Spleen (tissue), 11 donors: ENCODE results near the gene CRKL. TPM values are rescaled to one million over a fixed set of nuclear protein-coding genes. Genes with fewer than 3 reads are reported as not detected.

ENCODE experiments used
- DNase-seq: peaks from one replicate; pipeline ENCODE4 v3.0.0-alpha.2; 2020
- H3K27ac ChIP-seq, 8 donors: fragments of 200-600 bp; sonication (generic) in 7 of 8; 1 replicate in 4 of 8; 2 replicates in 4 of 8; pipeline versions ENCODE4 v1.5.0 to v1.8.0; 2016 to 2021; ENCODE audit warnings: inconsistent platforms in 4 of 8, mild to moderate bottlenecking in 4 of 8, moderate library complexity in 1 of 8
- H3K27me3 ChIP-seq, 7 donors: fragments of 200-600 bp; sonication (generic) in 6 of 7; replicated peaks in 1 of 7; 1 replicate in 4 of 7; 2 replicates in 3 of 7; pipeline versions ENCODE4 v1.5.0 to v1.8.0; 2016 to 2021; ENCODE audit warnings: inconsistent platforms in 3 of 7, mild to moderate bottlenecking in 1 of 7
- H3K36me3 ChIP-seq, 6 donors: fragments of 200-600 bp; sonication (generic) in 5 of 6; 1 replicate in 4 of 6; 2 replicates in 2 of 6; pipeline versions ENCODE4 v1.5.0 to v1.8.0; 2016 to 2021; ENCODE audit warnings: inconsistent platforms in 2 of 6
- H3K4me1 ChIP-seq, 6 donors: fragments of 200-600 bp; sonication (generic) in 5 of 6; 1 replicate in 3 of 6; 2 replicates in 3 of 6; pipeline versions ENCODE4 v1.5.0 to v1.8.0; 2016 to 2021; ENCODE audit warnings: inconsistent platforms in 3 of 6
- H3K4me3 ChIP-seq, 8 donors: fragments of 200-600 bp; sonication (generic) in 7 of 8; 1 replicate in 4 of 8; 2 replicates in 4 of 8; pipeline versions ENCODE4 v1.5.0 to v1.8.0; 2016 to 2021; ENCODE audit warnings: inconsistent platforms in 4 of 8, mild to moderate bottlenecking in 4 of 8, moderate library complexity in 2 of 8
- H3K9me3 ChIP-seq, 8 donors: fragments of 200-600 bp; sonication (generic) in 7 of 8; 1 replicate in 4 of 8; 2 replicates in 4 of 8; pipeline versions ENCODE4 v1.5.0 to v1.8.0; 2016 to 2021; ENCODE audit warnings: inconsistent platforms in 4 of 8
- CTCF ChIP-seq, 11 experiments: fragments of 200-600 bp in 7 of 11; fragments of 450-650 bp in 4 of 11; sonication (generic) in 4 of 11; IDR thresholded peaks in 8 of 11; conservative IDR thresholded peaks in 3 of 11; 1 replicate in 7 of 11; 2 replicates in 4 of 11; pipeline versions ENCODE4 v1.4.0 to v1.8.0; 2016 to 2021; ENCODE audit warnings: antibody characterized with exemption in 11 of 11, inconsistent platforms in 4 of 11, mild to moderate bottlenecking in 1 of 11
- POLR2A ChIP-seq, 3 donors: fragments of 450-650 bp; IDR thresholded peaks; one replicate each; pipeline ENCODE4 v1.5.1; 2017; ENCODE audit warnings: antibody characterized with exemption in 3 of 3, mild to moderate bottlenecking in 1 of 3
- POLR2AphosphoS5 ChIP-seq, 3 donors: sonication (generic); formaldehyde crosslinking; IDR thresholded peaks; one replicate each; pipeline ENCODE4 v1.5.1; 2017; ENCODE audit warnings: antibody characterized with exemption in 3 of 3
- WGBS, 5 donors: extraction: QIAGEN DNeasy Blood & Tissue Kit in 3 of 5; methylation state at CpG; one replicate each; pipeline versions ENCODE4 v1.1.5 to v1.1.7; 2013 to 2018; 5-methylcytosine and 5-hydroxymethylcytosine counted together
- intact Hi-C: fragments of 100-400 bp; cut with DNase I; formaldehyde crosslinking; loops from one replicate; pipeline ENCODE4 v1.15.0; 2023; ENCODE audit warnings: low total_unique reads
- polyA plus RNA-seq, 3 donors: library from polyadenylated mRNA; stranded (reverse); fragments of 200-250 nt; gene quantifications; one replicate each; pipeline ENCODE4 v1.2.1, GENCODE V29; 2013
- total RNA-seq, 7 donors: library from RNA; depleted of rRNA in 3 of 7; stranded (reverse); fragments of >200 nt in 3 of 7; fragmentation: NEBNext Ultra II Directional in 4 of 7; extraction: Animal tissue kit (Norgen Biotek cat#: 25700) in 4 of 7; gene quantifications; one replicate each; pipeline versions ENCODE4 v1.1.0 to v1.2.1, GENCODE V29; 2016 to 2021
- donor health status: healthy with polysubstance abuse.
- donor health status: DM: no; HTN: no; CAD: no; lungs with moderate emphysema.
- donor health status: DM: no; HTN: no; CAD: no.
- donor health status: Bipolar disorder and iron deficiency.
- donor health status: healthy.
- donor health status: DM: no; HTN: no; CAD: no.
- donor health status: DM: yes; HTN: yes; CAD: no.

Gene CRKL
- total and polyA plus RNA-seq, 10 donors, result 11.5 to 65.3 (median 57.4) TPM

GRCh38 chr22:20920881-20921203, 3.6 kb downstream of the CRKL start:
- intact Hi-C loops, result no loop called here
- WGBS, 5 donors, result 43 to 69% (median 61%) methylated on average over 3 of the region's 3 CpGs

GRCh38 chr22:20922141-20922751, 5.0 kb downstream of the CRKL start:
- peaks cover 0 to 19% (median 0%) of the 10 kb centered on the region in 6 donors for H3K36me3 ChIP-seq
- intact Hi-C loops, result no loop called here
- 79 to 92% (median 82%) methylated on average over 3 of the region's 3 CpGs for WGBS, 5 donors

More at GRCh38 chr22:20920881-20921203, 3.6 kb downstream of the CRKL start:
- no peak for TF ChIP-seq POLR2AphosphoS5 (IDR thresholded peaks at IDR 0.05)
- no peak for TF ChIP-seq POLR2A (IDR thresholded peaks at IDR 0.05)
- no peak for TF ChIP-seq CTCF (IDR thresholded peaks at IDR 0.05 in 8 of 11, conservative IDR thresholded peaks at IDR 0.05 in 3 of 11)
- Histone ChIP-seq H3K4me1 (peaks cover 34 to 86% (median 75%) of the 10 kb centered on the region in 6 donors), H3K9me3 (no peaks in the 10 kb centered on the region), H3K36me3 (peaks cover 0 to 19% (median 0%) of the 10 kb centered on the region in 6 donors), H3K27me3 (no peaks in the 10 kb centered on the region), H3K27ac (peak overlapping the region in 2 of 8 donors; percentile 9 to 16), H3K4me3 (peak overlapping the region in 7 of 8 donors; percentile 93 to 100 (median 97))
- no peak for DNase-seq

GRCh38 chr22:20926243-20926642, 9.0 kb downstream of the CRKL start:
- intact Hi-C loops, result no loop called here
- no peak overlapping the region for H3K4me3 ChIP-seq
- H3K27ac ChIP-seq, result peak overlapping the region in 1 of 8 donors; percentile 13
- 90 to 94% (median 93%) methylated on average over 2 of the region's 2 CpGs for WGBS, 5 donors
- peaks cover 25 to 99% (median 78%) of the 10 kb centered on the region in 6 donors for H3K4me1 ChIP-seq
- no peak for DNase-seq
- H3K27me3 ChIP-seq, result no peaks in the 10 kb centered on the region
- peaks cover 0 to 19% (median 0%) of the 10 kb centered on the region in 6 donors for H3K36me3 ChIP-seq
- no peaks in the 10 kb centered on the region for H3K9me3 ChIP-seq
- TF ChIP-seq POLR2A (IDR thresholded peaks at IDR 0.05), result no peak
- TF ChIP-seq CTCF (IDR thresholded peaks at IDR 0.05 in 8 of 11, conservative IDR thresholded peaks at IDR 0.05 in 3 of 11), result no peak
- TF ChIP-seq POLR2AphosphoS5 (IDR thresholded peaks at IDR 0.05), result no peak

More at GRCh38 chr22:20922141-20922751, 5.0 kb downstream of the CRKL start:
- H3K4me1 ChIP-seq, result peaks cover 38 to 90% (median 80%) of the 10 kb centered on the region in 6 donors
- TF ChIP-seq CTCF (IDR thresholded peaks at IDR 0.05 in 8 of 11, conservative IDR thresholded peaks at IDR 0.05 in 3 of 11) (no peak), POLR2AphosphoS5 (IDR thresholded peaks at IDR 0.05) (no peak), POLR2A (IDR thresholded peaks at IDR 0.05) (no peak)
- DNase-seq, result no peak
- H3K27me3 ChIP-seq, result no peaks in the 10 kb centered on the region
- no peak overlapping the region for H3K4me3 ChIP-seq
- no peaks in the 10 kb centered on the region for H3K9me3 ChIP-seq
- no peak overlapping the region for H3K27ac ChIP-seq

GRCh38 chr22:20927940-20928572, 10.8 kb downstream of the CRKL start:
- H3K27me3 ChIP-seq, result no peaks in the 10 kb centered on the region
- H3K36me3 ChIP-seq, result peaks cover 0 to 21% (median 0%) of the 10 kb centered on the region in 6 donors
- H3K4me3 ChIP-seq, result no peak overlapping the region
- 85 to 89% (median 89%) methylated on average over 4 of the region's 4 CpGs for WGBS, 5 donors
- no peak for DNase-seq
- peaks cover 13 to 99% (median 77%) of the 10 kb centered on the region in 6 donors for H3K4me1 ChIP-seq
- intact Hi-C loops, result no loop called here
- TF ChIP-seq POLR2AphosphoS5 (IDR thresholded peaks at IDR 0.05) (no peak), CTCF (IDR thresholded peaks at IDR 0.05 in 8 of 11, conservative IDR thresholded peaks at IDR 0.05 in 3 of 11) (no peak), POLR2A (IDR thresholded peaks at IDR 0.05) (no peak)
- H3K9me3 ChIP-seq, result no peaks in the 10 kb centered on the region
- H3K27ac ChIP-seq, result no peak overlapping the region
